Measurements from ENCODE around the gene ZNF219. TPM values are rescaled to one million over a fixed set of nuclear protein-coding genes. Genes with fewer than 3 reads are reported as not detected.

Gene ZNF219
- total RNA-seq, 1 experiment from 2014 or later, result 149 TPM

- TF ChIP-seq ZBTB43 (CRISPR knock-in tag; IDR thresholded peaks at IDR 0.05) (no peak), GTF2I (CRISPR knock-in tag; conservative IDR thresholded peaks at IDR 0.05) (no peak), ATF6 (CRISPR knock-in tag; IDR thresholded peaks at IDR 0.05) (no peak)
These were observed 35.0 kb downstream of the ZNF219 start (continued) for GRCh38 chr14:21063479-21063878.

GRCh38 chr14:21061347-21061668 lies 37.1 kb downstream of the ZNF219 start:
- DNase-seq (ENCODE audit: low spot score) (no peak), ATAC-seq (no peak)
- Mint-ChIP-seq H3K4me1 (no peaks in the 10 kb centered on the region; the same call in 1 of the 2 replicates), H3K27me3 (ENCODE audit: low read depth) (0 out of 2 replicates have a peak, but pooled peaks cover 2% of the 10 kb centered on the region), H3K27ac (no peak overlapping the region), H3K9me3 (no peaks in the 10 kb centered on the region), H3K4me3 (no peak overlapping the region), H3K36me3 (no peaks in the 10 kb centered on the region)
- POLR2A ChIA-PET, result no interaction called here
- CTCF ChIA-PET, result interaction anchor here (0.7 to 3.1 kb wide), 7 partner anchors 22 to 90 kb away, joined by 3 to 17 read pairs (median 6); no protein-coding TSS in a partner anchor
- TF ChIP-seq ZNF396 (CRISPR knock-in tag; IDR thresholded peaks at IDR 0.05; ENCODE audit: borderline replicate concordance), result no peak
- no peak for TF ChIP-seq NR3C1 (CRISPR knock-in tag; conservative IDR thresholded peaks at IDR 0.05; ENCODE audit: low read depth)

GRCh38 chr14:21060614-21061346 lies 37.7 kb downstream of the ZNF219 start:
- Mint-ChIP-seq H3K27me3 (ENCODE audit: low read depth) (0 out of 2 replicates have a peak, but pooled peaks cover 2% of the 10 kb centered on the region), H3K27ac (no peak overlapping the region), H3K4me1 (peaks cover 2% of the 10 kb centered on the region), H3K4me3 (no peak overlapping the region), H3K36me3 (no peaks in the 10 kb centered on the region), H3K9me3 (no peaks in the 10 kb centered on the region)
- ChIA-PET CTCF (interaction anchor here (1.1 to 3.1 kb wide), 6 partner anchors 21 to 89 kb away, joined by 4 to 17 read pairs (median 6); no protein-coding TSS in a partner anchor), POLR2A (no interaction called here)
- DNase-seq (ENCODE audit: low spot score), result no peak
- TF ChIP-seq GABPB1 (CRISPR knock-in tag; IDR thresholded peaks at IDR 0.05) (0 out of 2 replicates have a peak, but pooled peaks have one; percentile 11), KAT7 (CRISPR knock-in tag; IDR thresholded peaks at IDR 0.05; ENCODE audit: borderline replicate concordance) (no peak), STAT6 (CRISPR knock-in tag; conservative IDR thresholded peaks at IDR 0.05; ENCODE audit: low read depth) (no peak)
- ATAC-seq, result no peak

GRCh38 chr14:21059842-21060613 lies 38.4 kb downstream of the ZNF219 start:
- no peak overlapping the region for H3K4me3 Mint-ChIP-seq
- H3K9me3 Mint-ChIP-seq, result no peaks in the 10 kb centered on the region
- POLR2A ChIA-PET, result no interaction called here
- H3K27ac Mint-ChIP-seq, result no peak overlapping the region
- no peak for DNase-seq (ENCODE audit: low spot score)
- H3K27me3 Mint-ChIP-seq (ENCODE audit: low read depth), result no peaks in the 10 kb centered on the region
- no peaks in the 10 kb centered on the region for H3K36me3 Mint-ChIP-seq
- H3K4me1 Mint-ChIP-seq, result peaks cover 7% of the 10 kb centered on the region
- CTCF ChIA-PET, result interaction anchor here (1.5 to 4.8 kb wide), 4 partner anchors 9 to 45 kb away, joined by 9 to 39 read pairs (median 16); no protein-coding TSS in a partner anchor
- no peak for ATAC-seq
- no peak for TF ChIP-seq ZMAT4 (CRISPR knock-in tag; IDR thresholded peaks at IDR 0.05)
- TF ChIP-seq ZBTB21 (CRISPR knock-in tag; IDR thresholded peaks at IDR 0.05; ENCODE audit: borderline replicate concordance), result no peak
- no peak for TF ChIP-seq ZNF425 (CRISPR knock-in tag; conservative IDR thresholded peaks at IDR 0.05)
- TF ChIP-seq FOXP1 (CRISPR knock-in tag; IDR thresholded peaks at IDR 0.05; ENCODE audit: borderline replicate concordance), result no peak
- no peak for TF ChIP-seq ZNF263 (CRISPR knock-in tag; IDR thresholded peaks at IDR 0.05; ENCODE audit: low read depth)
- no peak for TF ChIP-seq ATF6 (CRISPR knock-in tag; IDR thresholded peaks at IDR 0.05)

All from WTC11 (cell line).